H1 (cell line): ENCODE results near the gene FBN2. TPM values are rescaled to one million over a fixed set of nuclear protein-coding genes. Genes with fewer than 3 reads are reported as not detected.

Experiments used
- CTCF ChIA-PET: fragments of 300-600 bp; sonication (Branson Sonifier 250); formaldehyde crosslinking; loops from one replicate; lab custom pipeline; 2021; ENCODE audit not compliant: partially characterized antibody; lab: Charles Lee
- POLR2A ChIA-PET: fragments of 300-600 bp; sonication (Branson Sonifier 250); formaldehyde crosslinking; loops from one replicate; lab custom pipeline; 2021; ENCODE audit warnings: inconsistent platforms; ENCODE audit not compliant: partially characterized antibody; lab: Charles Lee
- DNase-seq, 2 experiments: peaks; one replicate each; pipeline versions ENCODE4 v3.0.0 to v3.0.0-alpha.2; 2010 to 2022; ENCODE audit warnings: low spot score in 2 of 2, low read depth in 1 of 2, mixed read lengths in 1 of 2
- FAIRE-seq: peaks from 2 replicates; lab custom pipeline; 2011; peaks lifted over from hg19 to GRCh38; lab: Jason Lieb, UNC
- H2AFZ ChIP-seq: 2 replicates; pipeline ENCODE4 v1.8.1; 2012; ENCODE audit warnings: low read length, inconsistent platforms
- H2AK5ac ChIP-seq: 2 replicates; pipeline ENCODE4 v1.6.1; 2013; ENCODE audit warnings: low read depth, low read length
- H2BK120ac ChIP-seq: replicated peaks from 2 replicates; pipeline ENCODE3; 2013; ENCODE audit warnings: low read depth, low read length, inconsistent platforms
- H2BK12ac ChIP-seq: 2 replicates; pipeline ENCODE4 v1.6.1; 2013; ENCODE audit warnings: low read depth, low read length
- H2BK15ac ChIP-seq: 2 replicates; pipeline ENCODE4 v1.6.1; 2013; ENCODE audit warnings: low read length
- H2BK20ac ChIP-seq: 2 replicates; pipeline ENCODE4 v1.6.1; 2013; ENCODE audit warnings: low read length
- H2BK5ac ChIP-seq: 2 replicates; pipeline ENCODE4 v1.6.1; 2013; ENCODE audit warnings: low read depth, low read length
- H3K14ac ChIP-seq: 2 replicates; pipeline ENCODE4 v1.6.1; 2013; ENCODE audit warnings: inconsistent platforms; ENCODE audit not compliant: insufficient read length
- H3K18ac ChIP-seq: 2 replicates; pipeline ENCODE4 v1.6.1; 2013; ENCODE audit warnings: low read length; ENCODE audit errors: extremely low read depth
- H3K23ac ChIP-seq: 2 replicates; pipeline ENCODE4 v1.6.1; 2013; ENCODE audit warnings: inconsistent platforms; ENCODE audit not compliant: insufficient read length
- H3K23me2 ChIP-seq: 2 replicates; pipeline ENCODE4 v1.6.1; 2013; ENCODE audit warnings: low read depth, low read length
- H3K27ac ChIP-seq: 2 replicates; pipeline ENCODE4 v1.6.1; 2011; ENCODE audit warnings: low read depth, low read length, inconsistent platforms
- H3K27me3 ChIP-seq, 4 experiments: replicated peaks in 1 of 4; 1 replicate in 1 of 4; 2 replicates in 3 of 4; pipeline versions ENCODE4 v1.6.1 to v1.8.1; 2011 to 2013; ENCODE audit warnings: low read length in 3 of 4, mild to moderate bottlenecking in 3 of 4, inconsistent platforms in 2 of 4, mixed read lengths in 2 of 4, moderate library complexity in 1 of 4; ENCODE audit not compliant: control insufficient read depth in 3 of 4, insufficient read depth in 3 of 4; ENCODE audit errors: extremely low read depth in 1 of 4
- H3K36me3 ChIP-seq, 4 experiments: 2 replicates each; pipeline versions ENCODE4 v1.6.1 to v1.8.1; 2011 to 2013; ENCODE audit warnings: mild to moderate bottlenecking in 4 of 4, low read length in 3 of 4, moderate library complexity in 2 of 4, control low read depth in 1 of 4, inconsistent platforms in 1 of 4; ENCODE audit not compliant: insufficient read depth in 4 of 4, control insufficient read depth in 2 of 4
- H3K4ac ChIP-seq: replicated peaks from 2 replicates; pipeline ENCODE3; 2013; ENCODE audit warnings: low read length, low read depth, mixed read lengths, inconsistent platforms; ENCODE audit not compliant: insufficient read length
- H3K4me1 ChIP-seq, 4 experiments: replicated peaks in 1 of 4; 1 replicate in 1 of 4; 2 replicates in 3 of 4; pipeline versions ENCODE4 v1.6.1 to v1.8.1; 2011 to 2013; ENCODE audit warnings: low read length in 3 of 4, inconsistent platforms in 2 of 4, mixed read lengths in 1 of 4; ENCODE audit not compliant: insufficient read depth in 4 of 4, control insufficient read depth in 3 of 4
- H3K4me2 ChIP-seq, 2 experiments: 2 replicates each; pipeline versions ENCODE4 v1.6.1 to v1.8.1; 2011 to 2013; ENCODE audit warnings: low read depth in 2 of 2, low read length in 2 of 2, control low read depth in 1 of 2, inconsistent platforms in 1 of 2, mild to moderate bottlenecking in 1 of 2; ENCODE audit not compliant: insufficient read depth in 1 of 2
- H3K4me3 ChIP-seq, 4 experiments: fragments of 200-600, 300-600 bp in 1 of 4; sonication (generic), shearing (Covaris generic), sonication (Bioruptor Twin) in 1 of 4; 2 replicates each; pipeline versions ENCODE4 v1.5.1 to v1.8.1; 2011 to 2016; ENCODE audit warnings: low read length in 4 of 4, low read depth in 3 of 4, control low read depth in 2 of 4, inconsistent platforms in 2 of 4, mild to moderate bottlenecking in 2 of 4, mixed read lengths in 1 of 4, moderate library complexity in 1 of 4; ENCODE audit not compliant: insufficient read depth in 2 of 4; ENCODE audit errors: extremely low read depth in 1 of 4
- H3K56ac ChIP-seq: replicated peaks from 2 replicates; pipeline ENCODE3; 2013; ENCODE audit warnings: low read depth, mild to moderate bottlenecking, mixed read lengths, low read length, inconsistent platforms; ENCODE audit not compliant: insufficient read length
- H3K79me1 ChIP-seq: 2 replicates; pipeline ENCODE4 v1.6.1; 2013; ENCODE audit warnings: low read depth, low read length, control low read depth
- H3K79me2 ChIP-seq, 2 experiments: 2 replicates each; pipeline versions ENCODE4 v1.6.1 to v1.8.1; 2012 to 2013; ENCODE audit warnings: low read length in 2 of 2, mild to moderate bottlenecking in 2 of 2, inconsistent platforms in 1 of 2; ENCODE audit not compliant: insufficient read depth in 2 of 2, control insufficient read depth in 1 of 2
- H3K9ac ChIP-seq, 4 experiments: replicated peaks in 1 of 4; 1 replicate in 1 of 4; 2 replicates in 3 of 4; pipeline versions ENCODE4 v1.6.1 to v1.8.1; 2011 to 2013; ENCODE audit warnings: low read depth in 3 of 4, low read length in 3 of 4, control low read depth in 2 of 4, mild to moderate bottlenecking in 2 of 4, moderate library complexity in 2 of 4, inconsistent platforms in 1 of 4; ENCODE audit errors: extremely low read depth in 1 of 4
- H3K9me3 ChIP-seq, 2 experiments: 2 replicates each; pipeline versions ENCODE4 v1.6.1 to v1.8.1; 2012 to 2013; ENCODE audit warnings: mild to moderate bottlenecking in 2 of 2, moderate library complexity in 2 of 2, control low read depth in 1 of 2, inconsistent platforms in 1 of 2, low read depth in 1 of 2, low read length in 1 of 2, mixed read lengths in 1 of 2; ENCODE audit not compliant: insufficient read depth in 2 of 2
- H4K20me1 ChIP-seq, 2 experiments: replicated peaks in 1 of 2; 2 replicates each; pipeline versions ENCODE3 to v1.8.1; 2011 to 2013; ENCODE audit warnings: inconsistent platforms in 2 of 2, low read length in 2 of 2, mild to moderate bottlenecking in 1 of 2; ENCODE audit not compliant: insufficient read depth in 2 of 2, control insufficient read depth in 1 of 2
- H4K5ac ChIP-seq: 2 replicates; pipeline ENCODE4 v1.6.1; 2013; ENCODE audit warnings: low read length, low read depth, mixed read lengths, inconsistent platforms; ENCODE audit not compliant: insufficient read length
- H4K8ac ChIP-seq: 2 replicates; pipeline ENCODE4 v1.8.0; 2013; ENCODE audit warnings: mild to moderate bottlenecking, moderate library complexity, low read length, inconsistent platforms; ENCODE audit not compliant: insufficient read depth; ENCODE audit errors: extremely low read depth
- H4K91ac ChIP-seq: replicated peaks from 2 replicates; pipeline ENCODE3; 2013; ENCODE audit warnings: low read length, mixed read lengths, inconsistent platforms; ENCODE audit not compliant: insufficient read length
- CTCF ChIP-seq, 3 experiments: IDR thresholded peaks; 1 replicate in 2 of 3; 2 replicates in 1 of 3; pipeline versions ENCODE4 v1.5.1 to v1.6.1; 2011; ENCODE audit warnings: low read length in 3 of 3, mild to moderate bottlenecking in 3 of 3, inconsistent platforms in 2 of 3, low read depth in 1 of 3, moderate library complexity in 1 of 3; ENCODE audit not compliant: insufficient read depth in 1 of 3; ENCODE audit errors: control extremely low read depth in 1 of 3
- GABPA ChIP-seq: IDR thresholded peaks from 2 replicates; pipeline ENCODE4 v1.6.1; 2011; ENCODE audit warnings: mild to moderate bottlenecking, low read length, moderate library complexity, borderline replicate concordance; ENCODE audit not compliant: insufficient read depth
- MAFK ChIP-seq: IDR thresholded peaks from 2 replicates; pipeline ENCODE4 v1.6.1; 2012; ENCODE audit warnings: low read depth, mild to moderate bottlenecking, improper control_type of control experiment, low read length
- RAD21 ChIP-seq, 2 experiments: IDR thresholded peaks in 1 of 2; conservative IDR thresholded peaks in 1 of 2; 2 replicates each; pipeline ENCODE4 v1.6.1; 2011; ENCODE audit warnings: low read depth in 2 of 2, low read length in 2 of 2, improper control_type of control experiment in 1 of 2, inconsistent platforms in 1 of 2, mild to moderate bottlenecking in 1 of 2, moderate library complexity in 1 of 2
- WGBS, 2 experiments: shearing (Covaris generic) in 1 of 2; methylation state at CpG; one replicate each; pipeline versions ENCODE4 v1.1.6 to v1.1.7; 2013 to 2015; ENCODE audit warnings: low lambda C conversion rate in 2 of 2, mixed read lengths in 2 of 2, inconsistent platforms in 1 of 2, low coverage in 1 of 2, missing lambda C conversion rate in 1 of 2; ENCODE audit not compliant: insufficient replicate concordance in 2 of 2, insufficient coverage in 1 of 2, insufficient read length in 1 of 2; ENCODE audit errors: extremely low coverage in 1 of 2, missing lambda C conversion rate in 1 of 2; 5-methylcytosine and 5-hydroxymethylcytosine counted together
- polyA plus RNA-seq, 7 experiments: library from polyadenylated mRNA; depleted of rRNA in 3 of 7; stranded (reverse) in 5 of 7; unstranded in 2 of 7; fragments of >200 nt in 5 of 7; fragments of 200-250 nt in 2 of 7; gene quantifications; 1 replicate in 5 of 7; 2 replicates in 1 of 7; 4 replicates in 1 of 7; pipeline versions ENCODE4 v1.2.1 to v1.2.3, GENCODE V29; 2011 to 2013; ENCODE audit warnings: missing spikeins in 2 of 7, mixed read lengths in 2 of 7
- total RNA-seq: library from RNA; stranded (reverse); fragmentation: NEBNext Ultra II Directional; extraction: Animal tissue kit (Norgen Biotek cat#: 25700); gene quantifications from 2 replicates; pipeline ENCODE4 v1.2.1, GENCODE V29; 2021

Gene FBN2
- total and polyA plus RNA-seq, 2 of the 8 experiments (the other 6 are each of a cell fraction or from before 2014, with no cell fraction given), result 14.1 to 16.3 TPM

DNA sequence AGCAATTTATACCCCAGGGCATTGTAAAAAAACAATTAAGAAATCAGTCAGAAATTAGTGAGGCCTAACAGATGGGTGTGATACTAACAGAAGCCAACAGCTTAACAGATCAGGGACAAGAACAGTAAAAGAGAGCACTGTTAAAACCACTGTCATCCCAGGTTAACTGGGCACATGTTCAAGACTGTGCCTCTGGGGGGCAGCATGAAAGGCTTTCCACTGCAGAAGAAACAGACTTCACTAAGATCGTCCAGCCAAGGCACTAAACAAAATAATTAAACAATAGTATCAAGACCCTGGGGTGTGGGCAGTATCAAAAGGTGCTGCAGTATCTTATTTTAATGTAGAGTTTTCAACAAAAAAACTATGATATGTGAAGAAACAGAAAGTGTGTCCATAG is 43.5 kb downstream of the FBN2 start:
- H2BK15ac ChIP-seq, result no peak overlapping the region
- no peaks in the 10 kb centered on the region for H3K79me1 ChIP-seq
- no peak overlapping the region for H3K9ac ChIP-seq
- no peak overlapping the region for H3K4me3 ChIP-seq
- WGBS, 2 experiments, result 84% methylated on average over 1 of the region's 1 CpG; no CpG with 5 or more reads in 1 of the 2 experiments
- no peak overlapping the region for H4K8ac ChIP-seq
- H4K20me1 ChIP-seq, result no peaks in the 10 kb centered on the region
- DNase-seq, result no peak
- no peak overlapping the region for H3K18ac ChIP-seq
- no peak overlapping the region for H3K27ac ChIP-seq
- no peak overlapping the region for H3K4me2 ChIP-seq
- no peaks in the 10 kb centered on the region for H3K79me2 ChIP-seq
- no peak overlapping the region for H4K5ac ChIP-seq
- H3K4me1 ChIP-seq, result peaks cover 0 to 4% (median 3%) of the 10 kb centered on the region in 4 experiments; a peak in 3 of 7 replicates
- no peak overlapping the region for H2BK5ac ChIP-seq
- no peak overlapping the region for H3K56ac ChIP-seq
- no peak overlapping the region for H4K91ac ChIP-seq
- TF ChIP-seq MAFK (no peak), GABPA (no peak), CTCF (IDR thresholded peaks at IDR 0.05; ENCODE audit: control extremely low read depth in 1 of 3, insufficient read depth in 1 of 3, low read depth in 1 of 3, low read length in 3 of 3) (peak; percentile 26 to 65 (median 46)), RAD21 (IDR thresholded peaks at IDR 0.05 in 1 of 2, conservative IDR thresholded peaks at IDR 0.05 in 1 of 2; ENCODE audit: low read depth in 2 of 2, low read length in 2 of 2) (peak; percentile 33 to 54)
- no peaks in the 10 kb centered on the region for H3K23me2 ChIP-seq
- no peaks in the 10 kb centered on the region for H3K36me3 ChIP-seq
- peak; percentile 78 for FAIRE-seq
- no peaks in the 10 kb centered on the region for H3K27me3 ChIP-seq
- H2BK120ac ChIP-seq, result no peak overlapping the region
- no peak overlapping the region for H2AFZ ChIP-seq
- H2BK20ac ChIP-seq, result no peak overlapping the region
- no peak overlapping the region for H3K4ac ChIP-seq
- H2BK12ac ChIP-seq, result no peak overlapping the region
- no peaks in the 10 kb centered on the region for H3K9me3 ChIP-seq
- POLR2A ChIA-PET, result no interaction called here
- no peak overlapping the region for H3K23ac ChIP-seq
- H2AK5ac ChIP-seq, result no peak overlapping the region
- no peak overlapping the region for H3K14ac ChIP-seq
- CTCF ChIA-PET, result interaction anchor here (0.6 to 1.9 kb wide), 11 partner anchors 9 to 932 kb away, joined by 3 to 8 read pairs (median 4); no protein-coding TSS in a partner anchor
